ENCODE data around the gene ITPRID2.
A peak's percentile ranks its signal among the peaks of the same experiment; 100 is the strongest.
"Not testable (repeated sequence)": the region's sequence is repeated elsewhere in the genome, so short reads cannot be mapped to it uniquely, and the experiment has no call there.

Gene ITPRID2

GRCh38 chr2:181916726-181917718 is 25.5 kb downstream of the ITPRID2 start:
- no peak for DNase-seq (ENCODE audit: low read depth)

GRCh38 chr2:181918188-181918587 is 26.7 kb downstream of the ITPRID2 start:
- DNase-seq (ENCODE audit: low read depth) = no peak

GRCh38 chr2:181923121-181923520 is 31.6 kb downstream of the ITPRID2 start:
- DNase-seq (ENCODE audit: low read depth) = no peak

- DNase-seq (ENCODE audit: low read depth) = no peak
These were observed 32.8 kb downstream of the ITPRID2 start for GRCh38 chr2:181924336-181924735.

- DNase-seq (ENCODE audit: low read depth) = no peak
These were observed 43.2 kb downstream of the ITPRID2 start for GRCh38 chr2:181934694-181935093.

- no peak for DNase-seq (ENCODE audit: low read depth)
These were observed 45.9 kb downstream of the ITPRID2 start for GRCh38 chr2:181937473-181937872.

GRCh38 chr2:181943411-181944124 is 52.0 kb downstream of the ITPRID2 start:
- DNase-seq (ENCODE audit: low read depth) = no peak

- no peak for DNase-seq (ENCODE audit: low read depth)
These were observed 52.8 kb downstream of the ITPRID2 start for GRCh38 chr2:181944164-181944913.

GRCh38 chr2:181944914-181945291 is 53.4 kb downstream of the ITPRID2 start:
- DNase-seq (ENCODE audit: low read depth) = no peak

- no peak for DNase-seq (ENCODE audit: low read depth)
These were observed 55.1 kb downstream of the ITPRID2 start for GRCh38 chr2:181946444-181947127.

- DNase-seq (ENCODE audit: low read depth) = no peak
These were observed 55.7 kb downstream of the ITPRID2 start for GRCh38 chr2:181947273-181947672.

- DNase-seq (ENCODE audit: low read depth) = no peak
These were observed 56.7 kb downstream of the ITPRID2 start for GRCh38 chr2:181948227-181948626.

GRCh38 chr2:181949047-181949446 is 57.5 kb downstream of the ITPRID2 start:
- DNase-seq (ENCODE audit: low read depth) = no peak

- DNase-seq (ENCODE audit: low read depth) = no peak
These were observed 61.1 kb downstream of the ITPRID2 start for GRCh38 chr2:181952404-181953226.

GRCh38 chr2:181953881-181954537 is 62.5 kb downstream of the ITPRID2 start:
- peak; percentile 33 for DNase-seq (ENCODE audit: low read depth)

GRCh38 chr2:181954538-181954883 is 63.0 kb downstream of the ITPRID2 start:
- no peak for DNase-seq (ENCODE audit: low read depth)

GRCh38 chr2:181955010-181955409 is 63.5 kb downstream of the ITPRID2 start:
- DNase-seq (ENCODE audit: low read depth) = no peak

GRCh38 chr2:181955866-181956265 is 64.3 kb downstream of the ITPRID2 start:
- DNase-seq (ENCODE audit: low read depth) = not testable (repeated sequence)

GRCh38 chr2:181957668-181958067 is 66.1 kb downstream of the ITPRID2 start:
- DNase-seq (ENCODE audit: low read depth) = no peak

- no peak for DNase-seq (ENCODE audit: low read depth)
These were observed 67.2 kb downstream of the ITPRID2 start for GRCh38 chr2:181958726-181959125.
